ENCODE measurements around the gene HELZ.
"Not testable (repeated sequence)": the region's sequence is repeated elsewhere in the genome, so short reads cannot be mapped to it uniquely, and the experiment has no call there.

The HELZ gene

GRCh38 chr17:67139784-67140665, 105.0 kb downstream of the HELZ start:
- no peak for DNase-seq

- no peak for DNase-seq
Observed at GRCh38 chr17:67139289-67139688, 105.7 kb downstream of the HELZ start.

- DNase-seq = no peak
Observed at GRCh38 chr17:67138392-67138791, 106.6 kb downstream of the HELZ start.

- DNase-seq = no peak
Observed at GRCh38 chr17:67137860-67138259, 107.1 kb downstream of the HELZ start.

GRCh38 chr17:67137026-67137370, 108.0 kb downstream of the HELZ start:
- no peak for DNase-seq

- DNase-seq = no peak
Observed at GRCh38 chr17:67136191-67137025, 108.6 kb downstream of the HELZ start.

GRCh38 chr17:67133161-67133560, 111.8 kb downstream of the HELZ start:
- no peak for DNase-seq

- DNase-seq = no peak
Observed at GRCh38 chr17:67132366-67132765, 112.6 kb downstream of the HELZ start.

GRCh38 chr17:67130768-67131167, 114.2 kb downstream of the HELZ start:
- no peak for DNase-seq

GRCh38 chr17:67129283-67129682, 115.7 kb downstream of the HELZ start:
- DNase-seq = no peak

- DNase-seq = no peak
Observed at GRCh38 chr17:67128700-67129099, 116.3 kb downstream of the HELZ start.

- DNase-seq = no peak
Observed at GRCh38 chr17:67127925-67128324, 117.1 kb downstream of the HELZ start.

GRCh38 chr17:67126983-67127382, 118.0 kb downstream of the HELZ start:
- no peak for DNase-seq

- not testable (repeated sequence) for DNase-seq
Observed at GRCh38 chr17:67126543-67126942, 118.5 kb downstream of the HELZ start.

GRCh38 chr17:67125924-67126323, 119.1 kb downstream of the HELZ start:
- DNase-seq = no peak

- no peak for DNase-seq
Observed at GRCh38 chr17:67125417-67125816, 119.6 kb downstream of the HELZ start.

- DNase-seq = no peak
Observed at GRCh38 chr17:67124450-67125148, 120.4 kb downstream of the HELZ start.

- DNase-seq = no peak
Observed at GRCh38 chr17:67123699-67124098, 121.3 kb downstream of the HELZ start.

GRCh38 chr17:67121316-67121891, 123.6 kb downstream of the HELZ start:
- no peak for DNase-seq

- DNase-seq = no peak
Observed at GRCh38 chr17:67119102-67119501, 125.9 kb downstream of the HELZ start.

- DNase-seq = no peak
Observed at GRCh38 chr17:67116045-67116575, 128.9 kb downstream of the HELZ start.

GRCh38 chr17:67115401-67115800, 129.6 kb downstream of the HELZ start:
- DNase-seq = no peak

GRCh38 chr17:67113486-67113885, 131.5 kb downstream of the HELZ start:
- DNase-seq = no peak

Measured in islet precursor cell (in vitro differentiated cells).